Activated CD8-positive, alpha-beta memory T cell treated with anti-CD3 and anti-CD28 coated beads for 48 hours (primary cell): ENCODE results near the gene ANKS1B.
"Not testable (repeated sequence)": the region's sequence is repeated elsewhere in the genome, so short reads cannot be mapped to it uniquely, and the experiment has no call there.

Source experiments
- DNase-seq, 3 experiments: peaks; one replicate each; pipeline ENCODE4 v3.0.0-alpha.2; 2020; ENCODE audit warnings: low read depth in 2 of 3, low spot score in 2 of 3

ANKS1B gene

GRCh38 chr12:98970950-98971349, 1013.8 kb downstream of the ANKS1B start:
- no peak for DNase-seq

GRCh38 chr12:98970210-98970609, 1014.5 kb downstream of the ANKS1B start:
- DNase-seq, result no peak

GRCh38 chr12:98968896-98969295, 1015.8 kb downstream of the ANKS1B start:
- no peak for DNase-seq

GRCh38 chr12:98957135-98957534, 1027.6 kb downstream of the ANKS1B start:
- not testable (repeated sequence) for DNase-seq

- DNase-seq, result no peak
These were observed 1029.5 kb downstream of the ANKS1B start for GRCh38 chr12:98955284-98955683.

- no peak for DNase-seq
These were observed 1030.2 kb downstream of the ANKS1B start for GRCh38 chr12:98954506-98954905.

- DNase-seq, result no peak
These were observed 1033.3 kb downstream of the ANKS1B start for GRCh38 chr12:98951406-98951805.

- DNase-seq, result no peak
These were observed 1036.3 kb downstream of the ANKS1B start for GRCh38 chr12:98948343-98948949.

GRCh38 chr12:98945864-98946263, 1038.9 kb downstream of the ANKS1B start:
- no peak for DNase-seq

GRCh38 chr12:98939926-98940325, 1044.8 kb downstream of the ANKS1B start:
- no peak for DNase-seq

- DNase-seq, result no peak
These were observed 1045.4 kb downstream of the ANKS1B start for GRCh38 chr12:98939350-98939749.

GRCh38 chr12:98935847-98936246, 1048.9 kb downstream of the ANKS1B start:
- no peak for DNase-seq

GRCh38 chr12:98922871-98923270, 1061.9 kb downstream of the ANKS1B start:
- no peak for DNase-seq

GRCh38 chr12:98918176-98918863, 1066.4 kb downstream of the ANKS1B start:
- DNase-seq, result no peak

GRCh38 chr12:98916106-98916505, 1068.6 kb downstream of the ANKS1B start:
- no peak for DNase-seq

- no peak for DNase-seq
These were observed 1072.2 kb downstream of the ANKS1B start for GRCh38 chr12:98912401-98912974.

GRCh38 chr12:98911396-98911795, 1073.3 kb downstream of the ANKS1B start:
- no peak for DNase-seq

GRCh38 chr12:98909746-98910145, 1075.0 kb downstream of the ANKS1B start:
- no peak for DNase-seq

- no peak for DNase-seq
These were observed 1075.9 kb downstream of the ANKS1B start for GRCh38 chr12:98908866-98909265.

GRCh38 chr12:98903875-98904274, 1080.9 kb downstream of the ANKS1B start:
- DNase-seq, result no peak

- no peak for DNase-seq
These were observed 1083.5 kb downstream of the ANKS1B start for GRCh38 chr12:98901189-98901588.

GRCh38 chr12:98896938-98897337, 1087.8 kb downstream of the ANKS1B start:
- no peak for DNase-seq
